Mesothelial cell of epicardium (in vitro differentiated cells): ENCODE measurements around the gene MEGF11. TPM values are rescaled to one million over a fixed set of nuclear protein-coding genes. Genes with fewer than 3 reads are reported as not detected.

Experiments used
- DNase-seq, 2 experiments: peaks; one replicate each; pipeline ENCODE4 v3.0.0; 2021; ENCODE audit warnings: low spot score in 2 of 2; ENCODE audit not compliant: unreplicated experiment in 2 of 2
- H3K27ac Mint-ChIP-seq: 2 replicates; pipeline ENCODE4 v1.8.0; 2021; ENCODE audit warnings: mixed read lengths
- H3K27me3 Mint-ChIP-seq: 2 replicates; pipeline ENCODE4 v1.8.0; 2021; ENCODE audit warnings: low read depth, mixed read lengths
- H3K36me3 Mint-ChIP-seq: 2 replicates; pipeline ENCODE4 v1.8.0; 2021; ENCODE audit warnings: mixed read lengths
- H3K4me1 Mint-ChIP-seq: 2 replicates; pipeline ENCODE4 v1.8.0; 2021; ENCODE audit warnings: mixed read lengths
- H3K4me3 Mint-ChIP-seq: 2 replicates; pipeline ENCODE4 v1.8.0; 2021; ENCODE audit warnings: mild to moderate bottlenecking, moderate library complexity, mixed read lengths
- H3K9me3 Mint-ChIP-seq: 2 replicates; pipeline ENCODE4 v1.8.0; 2021; ENCODE audit warnings: mixed read lengths
- CTCF ChIP-seq: fragments of 200-600 bp; sonication (generic); IDR thresholded peaks from one replicate; pipeline ENCODE4 v1.5.0; 2021; ENCODE audit warnings: antibody characterized with exemption; ENCODE audit not compliant: unreplicated experiment
- total RNA-seq: library from RNA; stranded (reverse); gene quantifications from 3 replicates; pipeline ENCODE4 v1.2.1, GENCODE V29; 2021

Gene MEGF11
- total RNA-seq, 1 donor from 2014 or later, result 3.7 TPM

- H3K9me3 Mint-ChIP-seq, result no peaks in the 10 kb centered on the region
- H3K27me3 Mint-ChIP-seq, result peaks cover 9% of the 10 kb centered on the region
- no peak for TF ChIP-seq CTCF
- no peak overlapping the region for H3K4me3 Mint-ChIP-seq
- no peak overlapping the region for H3K27ac Mint-ChIP-seq
- H3K36me3 Mint-ChIP-seq, result no peaks in the 10 kb centered on the region
- peaks cover 15% of the 10 kb centered on the region for H3K4me1 Mint-ChIP-seq
- DNase-seq, result no peak
These were observed 258.7 kb downstream of the MEGF11 start for GRCh38 chr15:65994832-65995231.

DNA sequence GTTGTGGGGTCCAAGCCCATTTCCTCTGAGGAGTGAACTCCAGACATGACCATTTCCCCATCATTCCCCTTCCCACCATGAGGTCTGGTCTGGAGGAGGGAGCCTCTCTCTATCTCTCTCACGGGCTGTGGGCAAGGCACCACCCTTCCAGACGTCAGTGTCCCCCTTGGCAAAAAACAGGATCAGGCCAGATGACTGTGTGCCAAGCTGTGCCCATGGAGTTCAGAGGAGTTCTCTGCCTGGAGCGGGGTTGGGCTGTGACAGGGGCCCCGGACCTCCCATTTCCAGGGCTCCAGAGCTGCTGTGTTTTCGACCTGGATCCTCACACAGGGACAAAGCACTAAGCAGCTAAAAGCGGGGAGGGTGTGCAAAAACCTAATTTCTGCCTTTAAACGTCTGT is 259.8 kb downstream of the MEGF11 start:
- H3K27me3 Mint-ChIP-seq, result peaks cover 4% of the 10 kb centered on the region
- no peaks in the 10 kb centered on the region for H3K36me3 Mint-ChIP-seq
- no peak overlapping the region for H3K4me3 Mint-ChIP-seq
- H3K9me3 Mint-ChIP-seq, result no peaks in the 10 kb centered on the region
- peaks cover 15% of the 10 kb centered on the region for H3K4me1 Mint-ChIP-seq
- no peak for DNase-seq
- no peak overlapping the region for H3K27ac Mint-ChIP-seq
- no peak for TF ChIP-seq CTCF

GRCh38 chr15:65993236-65993635 is 260.3 kb downstream of the MEGF11 start:
- no peak for DNase-seq
- Mint-ChIP-seq H3K9me3 (no peaks in the 10 kb centered on the region), H3K36me3 (no peaks in the 10 kb centered on the region), H3K27me3 (peaks cover 3% of the 10 kb centered on the region), H3K27ac (no peak overlapping the region), H3K4me1 (peaks cover 15% of the 10 kb centered on the region), H3K4me3 (no peak overlapping the region)
- no peak for TF ChIP-seq CTCF

GRCh38 chr15:65991721-65992483 is 261.6 kb downstream of the MEGF11 start:
- Mint-ChIP-seq H3K4me1 (peaks cover 15% of the 10 kb centered on the region), H3K27me3 (peaks cover 4% of the 10 kb centered on the region), H3K4me3 (no peak overlapping the region), H3K9me3 (no peaks in the 10 kb centered on the region), H3K36me3 (no peaks in the 10 kb centered on the region), H3K27ac (no peak overlapping the region)
- DNase-seq, result no peak
- no peak for TF ChIP-seq CTCF

GRCh38 chr15:65990298-65990981 is 263.1 kb downstream of the MEGF11 start:
- Mint-ChIP-seq H3K4me3 (no peak overlapping the region), H3K36me3 (no peaks in the 10 kb centered on the region), H3K4me1 (peaks cover 15% of the 10 kb centered on the region), H3K27me3 (peaks cover 11% of the 10 kb centered on the region), H3K27ac (no peak overlapping the region), H3K9me3 (no peaks in the 10 kb centered on the region)
- no peak for TF ChIP-seq CTCF
- DNase-seq, result no peak
